NCI-H226 (cell line): ENCODE data around the gene CD177.
"Not testable (repeated sequence)": the region's sequence is repeated elsewhere in the genome, so short reads cannot be mapped to it uniquely, and the experiment has no call there.

Experiments used
- DNase-seq: peaks from one replicate; pipeline ENCODE4 v3.0.0-alpha.2; 2015

The CD177 gene

DNA sequence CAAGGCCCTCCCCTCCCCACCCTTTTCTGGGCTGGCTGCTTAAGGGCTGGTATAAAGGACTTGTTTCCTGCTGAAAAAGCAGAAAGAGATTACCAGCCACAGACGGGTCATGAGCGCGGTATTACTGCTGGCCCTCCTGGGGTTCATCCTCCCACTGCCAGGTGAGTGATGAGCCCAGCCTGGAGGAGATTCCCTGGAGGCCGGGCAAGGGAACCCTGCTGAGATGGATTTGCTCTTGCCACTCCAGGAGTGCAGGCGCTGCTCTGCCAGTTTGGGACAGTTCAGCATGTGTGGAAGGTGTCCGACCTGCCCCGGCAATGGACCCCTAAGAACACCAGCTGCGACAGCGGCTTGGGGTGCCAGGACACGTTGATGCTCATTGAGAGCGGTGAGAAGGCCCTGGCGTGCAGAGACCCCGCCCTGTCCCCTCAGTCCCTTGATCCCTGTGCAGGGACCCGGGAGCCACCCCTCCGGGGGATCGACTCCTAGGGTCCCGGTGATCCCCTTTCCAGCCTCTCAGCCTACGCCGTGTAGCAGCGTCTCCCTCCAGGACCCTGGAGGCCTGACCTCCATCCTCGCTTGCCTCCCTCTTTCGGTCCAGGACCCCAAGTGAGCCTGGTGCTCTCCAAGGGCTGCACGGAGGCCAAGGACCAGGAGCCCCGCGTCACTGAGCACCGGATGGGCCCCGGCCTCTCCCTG lies at the start of gene CD177:
Gene CD177, plus strand, starts transcription at position 81 of the 699 bp plus-strand sequence. Its CDS starts 29 bp downstream, at position 110.
- no peak for DNase-seq

DNA sequence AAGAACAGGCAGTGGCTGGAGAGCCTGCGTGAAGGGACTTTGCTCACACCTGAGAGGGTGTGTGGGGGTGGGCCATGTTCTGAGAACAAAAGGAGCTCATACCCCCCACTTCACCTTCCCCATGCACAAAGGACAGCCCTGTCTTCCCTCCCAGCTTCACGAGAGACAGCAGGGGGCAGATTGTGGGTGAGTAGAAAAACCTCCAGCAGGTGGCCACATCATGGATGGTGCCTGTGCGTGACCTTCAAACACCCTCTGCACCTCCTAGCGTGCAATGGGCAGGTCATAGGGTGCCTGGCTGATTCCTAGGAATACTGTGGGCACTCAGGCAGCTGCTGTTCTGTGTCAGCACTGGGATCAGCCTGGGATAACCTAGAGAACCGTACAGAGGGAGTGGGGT lies 47.8 kb upstream of the CD177 start:
- no peak for DNase-seq

DNA sequence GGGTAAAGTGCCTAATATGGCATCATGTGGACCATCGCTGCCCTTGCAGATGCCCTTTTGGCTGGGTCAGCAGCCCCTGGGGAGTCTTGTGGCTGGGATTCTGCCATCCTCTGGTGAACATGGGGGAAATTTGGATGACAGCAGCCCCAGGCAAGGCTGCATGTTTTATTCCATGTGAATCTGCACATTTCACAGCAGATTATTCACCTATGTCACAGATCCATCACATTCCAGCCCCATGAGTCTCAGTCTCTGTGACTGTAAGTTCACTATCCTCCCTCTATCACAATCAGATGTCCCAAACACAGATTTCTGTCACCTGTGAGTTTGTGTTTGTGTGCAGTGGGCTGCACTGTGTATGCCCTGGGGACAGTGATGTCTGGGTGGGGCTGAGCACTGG lies 47.4 kb upstream of the CD177 start:
- DNase-seq: no peak

DNA sequence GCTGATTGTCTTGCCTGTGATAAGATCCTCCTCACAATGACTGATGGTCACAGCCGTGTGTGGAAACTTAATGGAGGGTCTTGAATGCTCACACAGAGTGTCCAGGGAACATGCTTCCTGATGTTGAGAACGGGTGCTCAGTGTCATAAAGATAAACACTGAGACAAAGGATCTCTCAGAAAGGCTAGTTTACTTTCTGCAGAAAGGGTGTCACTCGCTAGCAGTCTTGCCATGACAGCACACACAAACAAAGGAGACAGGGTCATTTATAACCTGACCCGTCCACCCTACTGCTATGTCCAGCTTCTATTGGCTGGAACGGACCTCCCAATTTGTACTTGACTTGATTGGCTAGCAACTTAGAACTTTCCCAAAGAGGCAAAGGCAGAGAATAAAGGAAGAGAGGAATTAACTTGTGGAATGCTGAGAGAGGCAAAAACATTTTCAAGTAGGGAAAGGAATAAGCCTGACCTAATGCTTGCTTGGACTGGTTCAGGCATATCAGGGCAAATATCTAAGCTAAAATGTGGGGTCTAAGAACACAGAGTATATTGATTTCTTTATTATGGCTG lies 45.2 kb upstream of the CD177 start:
- no peak for DNase-seq

DNA sequence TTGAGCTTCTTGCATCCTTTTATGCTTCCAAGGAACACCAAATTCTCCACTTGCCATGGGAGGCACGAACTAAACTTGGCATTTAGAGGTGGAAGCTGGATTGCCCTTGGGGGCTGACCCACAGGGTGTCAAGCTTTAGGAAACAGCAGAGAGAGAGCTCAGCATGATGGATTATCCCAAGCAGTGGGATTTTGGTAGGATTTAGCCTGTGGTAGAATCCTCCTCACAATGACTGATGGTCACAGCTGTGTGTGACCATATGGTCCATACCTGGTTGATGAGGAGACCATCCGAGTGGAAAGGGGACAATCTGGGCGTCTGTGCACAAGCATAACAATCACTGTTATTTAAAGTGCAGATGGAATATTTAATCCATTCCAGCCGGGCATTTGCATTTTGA lies 44.0 kb upstream of the CD177 start:
- no peak for DNase-seq

- DNase-seq: no peak
Measured at GRCh38 chr19:43310221-43310620, 43.3 kb upstream of the CD177 start.

- DNase-seq: no peak
Measured at GRCh38 chr19:43311256-43311655, 42.2 kb upstream of the CD177 start.

- peak; percentile 28 for DNase-seq
Measured at GRCh38 chr19:43311706-43312105, 41.8 kb upstream of the CD177 start.

GRCh38 chr19:43313711-43314495 lies 39.6 kb upstream of the CD177 start:
- DNase-seq: no peak

GRCh38 chr19:43315851-43316250 lies 37.6 kb upstream of the CD177 start:
- DNase-seq: no peak

- peak; percentile 41 for DNase-seq
Measured at GRCh38 chr19:43316591-43317319, 36.7 kb upstream of the CD177 start.

DNA sequence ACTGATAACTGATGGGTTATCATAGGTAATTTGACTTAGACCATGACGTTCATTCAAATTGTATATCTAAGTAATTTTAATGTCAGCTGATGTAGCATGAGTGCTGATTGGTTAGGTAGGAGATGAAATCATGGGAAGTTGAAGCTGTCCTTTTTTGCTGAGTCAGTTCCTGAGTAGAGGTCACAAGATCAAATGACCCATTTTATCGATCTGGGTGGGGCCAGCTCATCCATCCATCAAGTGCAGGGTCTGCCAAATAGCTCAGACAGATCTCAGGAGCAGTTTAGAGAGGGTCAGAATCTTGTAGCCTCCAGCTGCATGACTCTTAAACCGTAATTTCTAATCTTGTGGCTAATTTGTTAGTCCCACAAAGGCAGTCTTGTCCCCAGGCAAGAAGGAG lies 35.3 kb upstream of the CD177 start:
- DNase-seq: no peak

GRCh38 chr19:43318796-43319314 lies 34.6 kb upstream of the CD177 start:
- no peak for DNase-seq

GRCh38 chr19:43320546-43320945 lies 32.9 kb upstream of the CD177 start:
- no peak for DNase-seq

DNA sequence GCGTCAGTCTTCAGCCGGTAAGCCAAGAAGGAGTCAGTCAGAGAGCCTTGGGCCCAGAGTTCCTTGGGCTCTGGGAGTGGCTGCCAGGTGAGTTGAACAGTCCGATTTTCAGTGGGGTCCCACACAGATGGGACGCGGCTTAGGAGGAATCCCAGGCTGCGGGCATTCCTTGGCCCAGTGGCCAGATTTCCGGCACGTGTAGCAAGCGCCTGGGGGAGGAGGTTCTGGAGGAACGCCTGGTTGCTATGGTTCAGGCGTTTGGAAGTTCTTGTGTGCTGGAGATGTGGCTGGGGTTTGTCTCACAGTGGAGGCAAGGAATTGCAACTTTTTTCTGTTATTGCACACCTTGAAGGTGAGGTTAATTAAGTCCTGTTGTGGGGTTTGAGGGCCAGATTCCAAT lies 26.7 kb upstream of the CD177 start:
- not testable (repeated sequence) for DNase-seq

- not testable (repeated sequence) for DNase-seq
Measured at GRCh38 chr19:43328561-43328960, 24.9 kb upstream of the CD177 start.

DNA sequence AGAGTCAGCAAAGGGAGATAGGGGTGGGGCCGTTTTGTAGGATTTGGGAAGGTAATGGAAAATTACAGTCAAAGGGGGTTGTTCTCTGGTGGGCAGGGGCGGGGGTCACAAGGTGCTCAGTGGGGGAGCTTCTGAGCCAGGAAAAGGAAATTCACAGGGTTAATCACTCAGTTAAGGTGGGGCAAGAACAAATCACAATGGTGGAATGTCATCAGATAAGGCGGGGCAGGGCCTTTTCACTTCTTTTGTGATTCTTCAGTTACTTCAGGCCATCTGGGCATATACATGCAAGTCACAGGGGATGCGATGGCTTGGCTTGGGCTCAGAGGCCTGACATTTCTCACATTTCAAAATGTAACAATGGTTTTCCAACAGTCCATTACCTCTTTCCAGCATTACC lies 24.4 kb upstream of the CD177 start:
- not testable (repeated sequence) for DNase-seq

- no peak for DNase-seq
Measured at GRCh38 chr19:43329989-43330388, 23.5 kb upstream of the CD177 start.

GRCh38 chr19:43330726-43331434 lies 22.6 kb upstream of the CD177 start:
- DNase-seq: no peak

- no peak for DNase-seq
Measured at GRCh38 chr19:43331435-43332010, 22.0 kb upstream of the CD177 start.

DNA sequence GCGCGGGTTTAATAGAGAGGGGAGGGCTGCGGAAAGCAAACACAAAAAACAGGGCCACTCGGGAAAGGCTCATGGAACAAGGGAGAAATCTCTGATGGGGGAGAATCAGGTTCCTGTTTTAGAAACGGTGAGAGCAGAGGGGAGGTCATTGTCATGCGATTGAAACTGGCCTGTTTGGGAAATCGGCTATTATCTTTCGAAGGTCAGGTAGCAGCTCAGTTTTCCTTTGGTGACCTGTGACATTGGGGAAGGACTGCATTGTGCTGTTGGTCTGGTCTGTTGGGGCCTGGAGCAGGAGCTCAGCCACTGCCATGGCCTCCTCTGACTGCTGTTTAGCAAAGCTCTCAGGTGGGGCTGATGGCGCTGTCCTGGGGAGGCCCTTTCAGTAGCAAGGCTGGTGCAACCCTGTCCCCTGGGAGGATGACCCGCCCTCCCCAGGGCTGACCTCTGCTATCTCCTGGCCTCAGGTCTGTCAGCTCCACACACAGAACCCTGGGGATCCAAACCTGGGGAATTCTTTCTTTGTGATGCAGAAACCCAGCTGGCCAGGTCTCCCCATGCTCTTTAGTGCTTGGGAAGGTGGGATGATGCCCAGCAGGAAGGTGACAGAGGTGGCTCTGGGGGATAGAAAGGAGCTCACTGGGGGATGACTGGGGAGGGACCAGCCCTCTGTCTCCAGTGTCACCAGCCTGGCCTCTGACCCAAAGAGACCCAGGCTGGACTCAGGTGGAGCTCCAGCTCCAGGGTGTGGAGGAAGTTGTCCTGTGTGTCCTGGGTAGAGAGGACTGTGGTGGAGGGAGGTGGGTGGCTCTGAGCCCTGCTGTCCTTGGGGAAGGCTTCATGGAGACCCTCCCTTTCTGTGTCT lies 21.2 kb upstream of the CD177 start:
- DNase-seq: no peak
